Loucy (cell line): ENCODE data around the gene SLC4A3.

ENCODE experiments used
- H2AFZ ChIP-seq: fragments of 200-600 bp; sonication (generic); 2 replicates; pipeline ENCODE4 v1.6.0; 2016; ENCODE audit warnings: antibody characterized with exemption, mild to moderate bottlenecking, low read length, moderate library complexity
- H3F3A ChIP-seq: fragments of 200-600 bp; 2 replicates; pipeline ENCODE4 v1.6.0; 2016; ENCODE audit warnings: antibody characterized with exemption, low read depth, mild to moderate bottlenecking
- H3K27me3 ChIP-seq: fragments of 200-600 bp; sonication (generic); 2 replicates; pipeline ENCODE4 v1.6.1; 2014; ENCODE audit warnings: low read length, mild to moderate bottlenecking; ENCODE audit not compliant: insufficient read depth, poor library complexity, severe bottlenecking
- H3K36me3 ChIP-seq: fragments of 200-600 bp; sonication (generic); 2 replicates; pipeline ENCODE4 v1.6.1; 2016; ENCODE audit warnings: low read length; ENCODE audit not compliant: insufficient read depth
- H3K4me1 ChIP-seq: fragments of 200-600 bp; sonication (generic); 2 replicates; pipeline ENCODE4 v1.5.1; 2014; ENCODE audit warnings: low read length, mild to moderate bottlenecking; ENCODE audit not compliant: insufficient read depth, poor library complexity, severe bottlenecking
- H3K4me2 ChIP-seq: fragments of 200-600 bp; sonication (generic); 2 replicates; pipeline ENCODE4 v1.6.0; 2014; ENCODE audit warnings: antibody characterized with exemption, low read length, low read depth, mild to moderate bottlenecking; ENCODE audit not compliant: poor library complexity, severe bottlenecking
- H3K4me3 ChIP-seq: fragments of 200-600 bp; sonication (generic); 2 replicates; pipeline ENCODE4 v1.5.1; 2014; ENCODE audit warnings: low read length, mild to moderate bottlenecking, mixed read lengths; ENCODE audit not compliant: poor library complexity, severe bottlenecking
- H3K79me2 ChIP-seq: fragments of 200-600 bp; sonication (generic); 2 replicates; pipeline ENCODE4 v1.6.1; 2014; ENCODE audit warnings: low read length; ENCODE audit not compliant: insufficient read depth
- H3K9ac ChIP-seq: fragments of 200-600 bp; sonication (generic); 2 replicates; pipeline ENCODE4 v1.6.0; 2014; ENCODE audit warnings: mild to moderate bottlenecking, low read depth, low read length, moderate library complexity; ENCODE audit not compliant: poor library complexity, severe bottlenecking
- H3K9me2 ChIP-seq: fragments of 200-600 bp; sonication (generic); replicated peaks from 2 replicates; pipeline ENCODE4 v1.6.1; 2016; ENCODE audit warnings: low read depth, low read length, mixed read lengths
- H3K9me3 ChIP-seq: fragments of 200-600 bp; sonication (generic); 2 replicates; pipeline ENCODE4 v1.6.1; 2014; ENCODE audit warnings: mild to moderate bottlenecking, antibody characterized with exemption, low read length, low read depth; ENCODE audit not compliant: insufficient read depth
- H4K20me1 ChIP-seq: fragments of 200-600 bp; sonication (generic); 2 replicates; pipeline ENCODE4 v1.6.0; 2014; ENCODE audit warnings: antibody characterized with exemption, low read length, mild to moderate bottlenecking; ENCODE audit not compliant: insufficient read depth, poor library complexity, severe bottlenecking
- CTCF ChIP-seq: fragments of 200-600 bp; sonication (generic); conservative IDR thresholded peaks from 2 replicates; pipeline ENCODE4 v1.5.1; 2014; ENCODE audit warnings: mild to moderate bottlenecking, antibody characterized with exemption, low read length
- EZH2phosphoT487 ChIP-seq: fragments of 200-600 bp; IDR thresholded peaks from 2 replicates; pipeline ENCODE4 v1.6.1; 2018; ENCODE audit warnings: antibody characterized with exemption, mild to moderate bottlenecking, moderate library complexity, borderline replicate concordance

The SLC4A3 gene

GRCh38 chr2:219661197-219661954 is 33.9 kb downstream of the SLC4A3 start:
- H2AFZ ChIP-seq: no peak overlapping the region
- H4K20me1 ChIP-seq: no peaks in the 10 kb centered on the region
- no peaks in the 10 kb centered on the region for H3K9me2 ChIP-seq
- H3K9me3 ChIP-seq: no peaks in the 10 kb centered on the region
- H3F3A ChIP-seq: no peaks in the 10 kb centered on the region
- no peaks in the 10 kb centered on the region for H3K27me3 ChIP-seq
- H3K4me2 ChIP-seq: no peak overlapping the region
- no peaks in the 10 kb centered on the region for H3K4me1 ChIP-seq
- TF ChIP-seq CTCF (no peak), EZH2phosphoT487 (no peak)
- no peaks in the 10 kb centered on the region for H3K79me2 ChIP-seq
- H3K9ac ChIP-seq: no peak overlapping the region
- H3K36me3 ChIP-seq: no peaks in the 10 kb centered on the region
- no peak overlapping the region for H3K4me3 ChIP-seq

- H4K20me1 ChIP-seq: no peaks in the 10 kb centered on the region
Measured at GRCh38 chr2:219661955-219662395, 34.5 kb downstream of the SLC4A3 start.

GRCh38 chr2:219662566-219662965 is 35.1 kb downstream of the SLC4A3 start:
- no peaks in the 10 kb centered on the region for H3K27me3 ChIP-seq
- no peaks in the 10 kb centered on the region for H3F3A ChIP-seq
- H3K9me2 ChIP-seq: no peaks in the 10 kb centered on the region
- H3K4me1 ChIP-seq: no peaks in the 10 kb centered on the region
- no peak overlapping the region for H3K9ac ChIP-seq
- no peaks in the 10 kb centered on the region for H3K9me3 ChIP-seq
- no peak overlapping the region for H3K4me2 ChIP-seq
- H3K4me3 ChIP-seq: no peak overlapping the region
- no peak for TF ChIP-seq CTCF
- TF ChIP-seq EZH2phosphoT487: no peak
- no peaks in the 10 kb centered on the region for H4K20me1 ChIP-seq
- H3K36me3 ChIP-seq: no peaks in the 10 kb centered on the region
- H3K79me2 ChIP-seq: no peaks in the 10 kb centered on the region
- H2AFZ ChIP-seq: no peak overlapping the region

More at GRCh38 chr2:219661955-219662395, 34.5 kb downstream of the SLC4A3 start:
- H3K4me3 ChIP-seq: no peak overlapping the region
- H2AFZ ChIP-seq: no peak overlapping the region
- no peak overlapping the region for H3K9ac ChIP-seq
- H3K9me2 ChIP-seq: no peaks in the 10 kb centered on the region
- no peaks in the 10 kb centered on the region for H3K79me2 ChIP-seq
- no peaks in the 10 kb centered on the region for H3F3A ChIP-seq
- TF ChIP-seq EZH2phosphoT487 (no peak), CTCF (no peak)
- no peak overlapping the region for H3K4me2 ChIP-seq
- no peaks in the 10 kb centered on the region for H3K36me3 ChIP-seq
- no peaks in the 10 kb centered on the region for H3K9me3 ChIP-seq
- no peaks in the 10 kb centered on the region for H3K4me1 ChIP-seq
- no peaks in the 10 kb centered on the region for H3K27me3 ChIP-seq
